ENCODE measurements around the gene AP4M1.
A peak's percentile ranks its signal among the peaks of the same experiment; 100 is the strongest.

The AP4M1 gene

DNA sequence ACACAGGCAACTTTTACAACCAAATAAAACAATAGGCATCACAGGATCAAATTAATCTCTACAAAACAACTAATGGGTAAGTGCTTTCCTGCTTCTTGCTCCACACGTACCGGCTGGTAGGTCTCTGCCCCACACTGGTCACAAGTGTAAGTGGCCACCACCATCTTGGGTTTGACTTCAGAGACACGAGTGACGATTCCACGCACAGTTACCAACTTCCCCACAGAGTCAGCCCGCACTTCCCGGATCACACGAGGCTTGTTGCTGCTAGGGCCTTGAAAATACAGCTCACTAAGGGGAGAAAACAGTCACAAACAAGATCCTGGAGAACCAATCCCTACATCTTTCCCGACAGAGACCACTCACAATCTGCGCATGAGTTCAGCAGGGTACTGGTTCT lies 2.5 kb upstream of the AP4M1 start:
- Histone ChIP-seq H3K27me3 (ENCODE audit: control insufficient read depth, insufficient read depth, low read length) (no peaks in the 10 kb centered on the region), H3K4me3 (ENCODE audit: low read length) (peak overlapping the region; percentile 97), H3K9ac (ENCODE audit: low read length) (no peak overlapping the region), H3K4me1 (ENCODE audit: control insufficient read depth, low read depth, low read length) (peaks cover 5% of the 10 kb centered on the region), H3K27ac (ENCODE audit: low read length) (no peak overlapping the region), H3K9me3 (ENCODE audit: control insufficient read depth, low read depth, low read length) (no peaks in the 10 kb centered on the region), H3K36me3 (ENCODE audit: control insufficient read depth, low read depth, low read length) (peaks cover 63% of the 10 kb centered on the region)

DNA sequence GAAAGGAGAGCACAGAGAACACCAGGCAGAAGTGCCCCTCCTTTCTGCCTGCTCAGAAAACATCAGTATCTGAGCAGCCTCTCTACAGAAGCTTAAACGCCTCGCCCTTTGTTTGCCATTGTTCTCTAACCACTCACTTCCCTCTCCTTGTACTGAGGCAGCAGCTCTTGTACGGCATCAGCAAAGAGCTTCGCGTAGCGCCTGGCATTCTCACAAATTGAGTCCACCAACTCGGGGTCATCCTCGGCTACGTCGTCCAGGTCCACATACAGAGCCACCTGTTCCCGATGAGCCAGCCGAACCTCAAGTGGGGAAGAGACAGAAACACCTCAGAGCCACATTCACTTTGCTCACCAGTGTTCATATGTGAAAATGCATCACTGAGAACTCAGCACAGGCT lies 2.0 kb upstream of the AP4M1 start:
- no peaks in the 10 kb centered on the region for H3K9me3 ChIP-seq (ENCODE audit: control insufficient read depth, low read depth, low read length)
- H3K27ac ChIP-seq (ENCODE audit: low read length), result peak overlapping the region; percentile 99
- H3K4me3 ChIP-seq (ENCODE audit: low read length), result peak overlapping the region; percentile 97
- H3K27me3 ChIP-seq (ENCODE audit: control insufficient read depth, insufficient read depth, low read length), result no peaks in the 10 kb centered on the region
- H3K4me1 ChIP-seq (ENCODE audit: control insufficient read depth, low read depth, low read length), result peaks cover 5% of the 10 kb centered on the region
- H3K9ac ChIP-seq (ENCODE audit: low read length), result peak overlapping the region; percentile 100
- peaks cover 57% of the 10 kb centered on the region for H3K36me3 ChIP-seq (ENCODE audit: control insufficient read depth, low read depth, low read length)

GRCh38 chr7:100100420-100101015 lies 925 bp upstream of the AP4M1 start:
- no peaks in the 10 kb centered on the region for H3K9me3 ChIP-seq (ENCODE audit: control insufficient read depth, low read depth, low read length)
- H3K27ac ChIP-seq (ENCODE audit: low read length), result peak overlapping the region; percentile 99
- H3K36me3 ChIP-seq (ENCODE audit: control insufficient read depth, low read depth, low read length), result peaks cover 52% of the 10 kb centered on the region
- peaks cover 5% of the 10 kb centered on the region for H3K4me1 ChIP-seq (ENCODE audit: control insufficient read depth, low read depth, low read length)
- peak overlapping the region; percentile 97 for H3K4me3 ChIP-seq (ENCODE audit: low read length)
- H3K27me3 ChIP-seq (ENCODE audit: control insufficient read depth, insufficient read depth, low read length), result no peaks in the 10 kb centered on the region
- H3K9ac ChIP-seq (ENCODE audit: low read length), result peak overlapping the region; percentile 100

- no peaks in the 10 kb centered on the region for H3K9me3 ChIP-seq (ENCODE audit: control insufficient read depth, low read depth, low read length)
- no peaks in the 10 kb centered on the region for H3K27me3 ChIP-seq (ENCODE audit: control insufficient read depth, insufficient read depth, low read length)
- peaks cover 5% of the 10 kb centered on the region for H3K4me1 ChIP-seq (ENCODE audit: control insufficient read depth, low read depth, low read length)
- peaks cover 46% of the 10 kb centered on the region for H3K36me3 ChIP-seq (ENCODE audit: control insufficient read depth, low read depth, low read length)
- H3K4me3 ChIP-seq (ENCODE audit: low read length), result peak overlapping the region; percentile 97
- no peak overlapping the region for H3K27ac ChIP-seq (ENCODE audit: low read length)
- H3K9ac ChIP-seq (ENCODE audit: low read length), result no peak overlapping the region
These were observed 1.8 kb downstream of the AP4M1 start for GRCh38 chr7:100102950-100103840.

GRCh38 chr7:100105534-100105933 lies 4.1 kb downstream of the AP4M1 start:
- Histone ChIP-seq H3K4me1 (ENCODE audit: control insufficient read depth, low read depth, low read length) (peaks cover 5% of the 10 kb centered on the region), H3K4me3 (ENCODE audit: low read length) (no peak overlapping the region), H3K27ac (ENCODE audit: low read length) (no peak overlapping the region), H3K9me3 (ENCODE audit: control insufficient read depth, low read depth, low read length) (no peaks in the 10 kb centered on the region), H3K27me3 (ENCODE audit: control insufficient read depth, insufficient read depth, low read length) (no peaks in the 10 kb centered on the region), H3K9ac (ENCODE audit: low read length) (no peak overlapping the region), H3K36me3 (ENCODE audit: control insufficient read depth, low read depth, low read length) (peaks cover 38% of the 10 kb centered on the region)

DNA sequence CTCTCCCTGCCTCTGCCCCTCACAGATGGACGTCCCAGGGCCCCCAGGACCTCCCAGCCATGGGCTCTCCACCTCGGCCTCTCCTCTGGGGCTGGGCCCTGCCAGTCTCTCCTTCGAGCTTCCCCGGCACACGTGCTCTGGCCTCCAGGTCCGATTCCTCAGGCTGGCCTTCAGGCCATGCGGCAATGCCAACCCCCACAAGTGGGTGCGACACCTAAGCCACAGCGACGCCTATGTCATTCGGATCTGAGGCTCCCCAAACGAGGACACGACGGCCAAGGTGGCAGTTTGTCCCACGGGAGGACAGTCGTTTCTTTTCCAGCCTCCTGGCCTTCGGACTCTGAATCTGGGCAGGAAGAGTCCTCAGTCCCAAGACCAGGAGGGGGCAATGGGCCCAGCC lies 5.2 kb downstream of the AP4M1 start:
- peaks cover 5% of the 10 kb centered on the region for H3K4me1 ChIP-seq (ENCODE audit: control insufficient read depth, low read depth, low read length)
- H3K9ac ChIP-seq (ENCODE audit: low read length), result no peak overlapping the region
- no peaks in the 10 kb centered on the region for H3K9me3 ChIP-seq (ENCODE audit: control insufficient read depth, low read depth, low read length)
- H3K4me3 ChIP-seq (ENCODE audit: low read length), result no peak overlapping the region
- H3K36me3 ChIP-seq (ENCODE audit: control insufficient read depth, low read depth, low read length), result peaks cover 47% of the 10 kb centered on the region
- H3K27ac ChIP-seq (ENCODE audit: low read length), result no peak overlapping the region
- H3K27me3 ChIP-seq (ENCODE audit: control insufficient read depth, insufficient read depth, low read length), result no peaks in the 10 kb centered on the region

DNA sequence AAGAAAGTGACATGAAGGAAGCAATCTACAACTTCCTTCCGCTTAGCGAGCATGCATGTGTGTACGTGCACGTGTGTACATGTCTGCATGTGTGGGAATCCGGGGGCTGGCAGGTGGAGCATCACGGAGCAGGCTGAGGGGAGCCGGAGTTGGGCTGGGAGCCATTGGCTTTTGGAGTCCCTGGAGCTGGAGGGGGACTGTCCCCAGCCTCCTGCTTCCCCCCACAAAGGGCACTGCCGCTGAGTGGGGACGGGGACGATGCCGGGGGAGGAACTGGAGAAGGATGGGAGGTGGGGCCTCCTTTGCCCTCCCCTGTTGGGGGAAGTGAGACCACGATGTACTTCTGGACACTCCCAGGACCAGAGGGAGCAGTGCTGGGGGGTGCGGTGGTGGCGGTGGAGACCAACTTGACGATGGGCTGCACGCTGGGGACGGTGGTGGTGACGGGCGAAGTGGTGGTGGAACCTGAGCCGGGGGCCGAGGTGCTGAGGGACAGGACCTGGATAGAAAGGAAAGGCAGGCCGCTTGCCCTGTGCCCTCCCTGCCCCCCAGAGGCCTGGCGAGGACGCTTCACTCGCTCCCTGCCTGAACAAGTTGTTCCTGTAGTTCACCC lies 5.8 kb downstream of the AP4M1 start:
- H3K36me3 ChIP-seq (ENCODE audit: control insufficient read depth, low read depth, low read length), result peaks cover 53% of the 10 kb centered on the region

DNA sequence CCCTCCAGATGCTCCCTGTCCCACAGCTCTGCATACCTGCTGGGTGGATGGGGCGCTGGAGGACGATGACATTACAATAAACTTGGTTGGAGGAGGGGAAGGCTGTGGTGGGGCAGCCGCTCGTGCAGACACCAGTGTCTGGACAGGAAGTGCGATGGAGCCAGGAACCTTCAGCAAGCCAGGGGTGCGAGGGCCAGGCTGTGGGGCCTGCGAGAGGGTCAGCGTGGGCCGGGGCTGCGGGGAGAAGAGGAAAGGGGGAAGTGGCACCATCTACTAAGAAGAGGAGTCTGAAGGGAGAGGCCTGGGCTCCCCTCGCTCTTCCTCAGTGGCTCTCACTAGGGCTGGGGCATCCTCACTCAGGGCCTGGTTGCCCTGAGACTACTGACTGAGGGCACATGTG lies 6.4 kb downstream of the AP4M1 start:
- no peaks in the 10 kb centered on the region for H3K9me3 ChIP-seq (ENCODE audit: control insufficient read depth, low read depth, low read length)
- no peak overlapping the region for H3K4me3 ChIP-seq (ENCODE audit: low read length)
- H3K27ac ChIP-seq (ENCODE audit: low read length), result no peak overlapping the region
- H3K36me3 ChIP-seq (ENCODE audit: control insufficient read depth, low read depth, low read length), result peaks cover 53% of the 10 kb centered on the region
- H3K9ac ChIP-seq (ENCODE audit: low read length), result no peak overlapping the region
- no peaks in the 10 kb centered on the region for H3K4me1 ChIP-seq (ENCODE audit: control insufficient read depth, low read depth, low read length)
- no peaks in the 10 kb centered on the region for H3K27me3 ChIP-seq (ENCODE audit: control insufficient read depth, insufficient read depth, low read length)

More for the DNA sequence above, 5.8 kb downstream of the AP4M1 start:
- Histone ChIP-seq H3K27ac (ENCODE audit: low read length) (no peak overlapping the region), H3K9ac (ENCODE audit: low read length) (no peak overlapping the region), H3K4me1 (ENCODE audit: control insufficient read depth, low read depth, low read length) (peaks cover 5% of the 10 kb centered on the region), H3K4me3 (ENCODE audit: low read length) (no peak overlapping the region), H3K9me3 (ENCODE audit: control insufficient read depth, low read depth, low read length) (no peaks in the 10 kb centered on the region), H3K27me3 (ENCODE audit: control insufficient read depth, insufficient read depth, low read length) (no peaks in the 10 kb centered on the region)

DNA sequence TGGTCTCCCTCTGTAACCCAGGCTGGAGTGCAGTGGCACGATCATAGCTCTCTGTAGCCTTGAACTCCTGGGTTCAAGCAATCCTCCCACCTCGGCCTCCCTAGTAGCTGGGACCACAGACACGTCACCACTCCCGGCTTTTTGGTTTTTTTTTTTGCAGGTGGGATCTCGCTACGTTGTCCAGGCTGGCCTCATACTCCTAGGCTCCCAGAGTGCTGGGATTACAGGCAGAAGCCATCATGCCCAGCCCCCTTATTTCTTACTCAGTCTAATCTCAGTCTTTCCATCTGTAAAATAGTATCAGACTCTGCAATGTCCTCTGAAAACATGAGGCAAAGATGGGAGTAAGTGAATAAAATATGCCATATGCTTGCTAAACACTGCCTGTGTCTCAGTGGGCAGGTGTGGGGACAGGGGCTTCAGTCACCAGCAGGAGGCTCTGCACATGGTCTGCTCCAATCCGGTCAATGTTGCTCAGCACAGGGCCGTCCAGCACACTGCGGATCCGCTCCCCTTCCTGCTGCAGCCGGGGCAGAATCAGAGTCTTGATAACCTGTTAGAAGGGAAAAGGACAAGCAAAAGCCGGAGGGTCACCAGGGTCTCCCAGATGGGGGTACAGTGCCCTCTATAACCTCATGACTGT lies 8.2 kb downstream of the AP4M1 start:
- Histone ChIP-seq H3K9me3 (ENCODE audit: control insufficient read depth, low read depth, low read length) (no peaks in the 10 kb centered on the region), H3K36me3 (ENCODE audit: control insufficient read depth, low read depth, low read length) (peaks cover 56% of the 10 kb centered on the region), H3K4me3 (ENCODE audit: low read length) (no peak overlapping the region), H3K4me1 (ENCODE audit: control insufficient read depth, low read depth, low read length) (no peaks in the 10 kb centered on the region), H3K27ac (ENCODE audit: low read length) (no peak overlapping the region), H3K9ac (ENCODE audit: low read length) (no peak overlapping the region), H3K27me3 (ENCODE audit: control insufficient read depth, insufficient read depth, low read length) (no peaks in the 10 kb centered on the region)

GRCh38 chr7:100111156-100111555 lies 9.7 kb downstream of the AP4M1 start:
- H3K27ac ChIP-seq (ENCODE audit: low read length), result no peak overlapping the region

DNA sequence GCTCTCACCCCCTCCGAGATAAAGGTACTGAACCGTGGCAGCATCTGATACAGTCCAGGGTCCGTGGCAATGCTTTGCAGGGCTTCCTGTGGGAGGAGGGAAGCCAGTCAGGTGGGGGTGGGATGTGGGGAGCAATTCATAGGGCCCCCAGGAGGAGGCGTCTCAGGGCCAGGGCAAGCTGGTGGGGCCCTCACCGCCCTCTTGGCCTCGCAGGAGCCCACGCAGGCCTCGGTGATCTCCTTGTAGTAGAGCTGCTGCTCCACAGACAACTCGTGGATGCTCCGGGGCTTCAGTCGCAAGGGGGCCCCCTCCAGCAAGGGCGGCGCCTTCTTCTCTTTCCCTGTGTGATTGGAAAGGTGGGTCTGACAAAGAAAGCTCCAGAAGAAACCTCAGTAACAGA lies 10.5 kb downstream of the AP4M1 start:
- H3K9me3 ChIP-seq (ENCODE audit: control insufficient read depth, low read depth, low read length), result no peaks in the 10 kb centered on the region
- no peaks in the 10 kb centered on the region for H3K27me3 ChIP-seq (ENCODE audit: control insufficient read depth, insufficient read depth, low read length)
- peaks cover 40% of the 10 kb centered on the region for H3K36me3 ChIP-seq (ENCODE audit: control insufficient read depth, low read depth, low read length)
- H3K4me3 ChIP-seq (ENCODE audit: low read length), result no peak overlapping the region
- no peak overlapping the region for H3K9ac ChIP-seq (ENCODE audit: low read length)
- H3K4me1 ChIP-seq (ENCODE audit: control insufficient read depth, low read depth, low read length), result no peaks in the 10 kb centered on the region
- no peak overlapping the region for H3K27ac ChIP-seq (ENCODE audit: low read length)

More at GRCh38 chr7:100111156-100111555, 9.7 kb downstream of the AP4M1 start:
- Histone ChIP-seq H3K36me3 (ENCODE audit: control insufficient read depth, low read depth, low read length) (peaks cover 44% of the 10 kb centered on the region), H3K9ac (ENCODE audit: low read length) (no peak overlapping the region), H3K27me3 (ENCODE audit: control insufficient read depth, insufficient read depth, low read length) (no peaks in the 10 kb centered on the region), H3K4me1 (ENCODE audit: control insufficient read depth, low read depth, low read length) (no peaks in the 10 kb centered on the region), H3K9me3 (ENCODE audit: control insufficient read depth, low read depth, low read length) (no peaks in the 10 kb centered on the region), H3K4me3 (ENCODE audit: low read length) (no peak overlapping the region)
